Putamen (tissue), 1 donor: ENCODE measurements around the gene PDZD7.

Experiments used
- DNase-seq: peaks from one replicate; pipeline ENCODE4 v3.0.0-alpha.2; 2016; ENCODE audit warnings: low spot score

Gene PDZD7

GRCh38 chr10:101061624-101062231 is 30.8 kb upstream of the PDZD7 start, which contains the start of gene KAZALD1:
KAZALD1 (plus strand) TSS chr10:101061989; CDS start chr10:101062593, 604 bp downstream.
- no peak for DNase-seq

GRCh38 chr10:101060951-101061623 is 30.2 kb upstream of the PDZD7 start:
- DNase-seq: peak; percentile 86

GRCh38 chr10:101060036-101060950 is 29.4 kb upstream of the PDZD7 start:
- DNase-seq: peak; percentile 87

GRCh38 chr10:101056365-101057151 is 25.6 kb upstream of the PDZD7 start:
- no peak for DNase-seq

DNA sequence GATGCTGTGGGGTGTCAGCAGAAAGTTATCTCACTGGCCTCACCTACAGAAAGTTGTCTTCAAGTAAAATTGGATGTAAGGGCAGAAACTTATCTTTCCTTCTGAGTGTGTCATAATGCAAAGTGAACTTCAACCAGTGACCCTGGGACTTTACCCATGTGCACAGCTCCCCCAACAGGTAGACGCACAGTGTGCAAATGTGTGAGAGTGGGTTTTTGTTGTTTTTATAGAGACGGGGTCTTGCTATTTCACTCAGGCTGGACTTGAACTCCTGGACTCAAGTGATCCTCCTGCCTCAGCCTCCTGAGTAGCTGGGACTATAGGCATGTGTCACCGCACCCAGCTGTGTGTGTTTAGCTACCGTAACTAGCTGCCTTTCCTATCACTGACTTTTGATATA is 24.5 kb upstream of the PDZD7 start:
- DNase-seq: no peak

DNA sequence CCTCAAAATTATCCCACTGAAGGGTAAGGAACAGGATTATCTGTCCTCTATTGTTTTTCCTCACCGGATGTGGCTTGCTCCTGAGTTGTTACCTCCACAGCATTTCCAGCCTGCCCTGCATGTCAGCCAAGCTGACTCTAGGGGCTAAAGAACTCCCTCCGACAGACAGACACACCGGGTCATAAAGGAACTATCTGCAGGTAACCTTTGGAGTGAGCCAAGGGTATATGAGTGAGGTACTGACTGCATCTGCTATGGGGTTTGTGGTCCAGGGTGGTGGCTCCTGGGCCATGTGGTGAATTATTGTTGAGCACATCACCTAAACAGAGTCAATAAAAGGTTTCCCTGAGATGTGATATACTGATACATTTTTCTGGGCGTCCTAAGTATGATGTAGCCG is 23.9 kb upstream of the PDZD7 start:
- DNase-seq: no peak

DNA sequence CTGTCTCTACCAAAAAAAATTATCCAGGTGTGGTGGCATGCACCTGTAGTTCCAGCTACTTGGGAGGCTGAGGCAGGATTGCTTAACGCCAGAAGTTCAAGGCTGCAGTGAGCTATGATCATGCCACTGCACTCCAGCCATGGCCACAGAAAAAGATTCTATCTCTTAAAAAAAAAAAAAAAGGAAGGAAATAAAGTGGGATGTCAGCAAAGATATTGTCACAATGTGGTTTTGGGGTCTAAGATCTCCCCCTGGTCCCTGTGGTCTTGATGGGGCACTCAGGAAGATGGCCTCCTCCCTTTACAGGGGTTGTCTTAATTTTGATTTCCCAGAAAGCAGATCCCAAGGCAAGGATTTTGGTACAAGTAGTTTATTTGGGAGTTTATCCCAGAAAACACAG is 23.4 kb upstream of the PDZD7 start:
- DNase-seq: no peak

DNA sequence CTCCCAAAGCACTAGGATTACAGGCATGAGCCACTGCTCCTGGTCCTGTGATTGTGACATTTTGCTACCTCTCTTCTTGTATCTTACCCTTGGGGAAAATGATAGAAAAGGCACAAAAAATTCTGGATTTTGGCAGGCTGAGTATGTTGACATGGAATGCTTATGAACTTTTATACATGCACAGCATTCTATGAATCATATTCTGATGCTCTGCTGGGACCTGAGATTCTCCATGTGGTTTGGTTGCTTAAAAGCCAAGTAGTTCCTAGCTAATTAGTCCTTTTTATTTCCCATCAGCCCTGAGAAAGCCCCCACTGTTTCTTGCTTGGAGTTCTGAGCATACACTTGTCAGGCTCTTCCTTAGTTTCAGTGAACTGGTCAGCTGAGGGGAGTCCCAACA is 22.6 kb upstream of the PDZD7 start:
- DNase-seq: no peak

- no peak for DNase-seq
Measured at GRCh38 chr10:101052285-101052684, 21.4 kb upstream of the PDZD7 start.

- DNase-seq: no peak
Measured at GRCh38 chr10:101050208-101051069, 19.5 kb upstream of the PDZD7 start.

DNA sequence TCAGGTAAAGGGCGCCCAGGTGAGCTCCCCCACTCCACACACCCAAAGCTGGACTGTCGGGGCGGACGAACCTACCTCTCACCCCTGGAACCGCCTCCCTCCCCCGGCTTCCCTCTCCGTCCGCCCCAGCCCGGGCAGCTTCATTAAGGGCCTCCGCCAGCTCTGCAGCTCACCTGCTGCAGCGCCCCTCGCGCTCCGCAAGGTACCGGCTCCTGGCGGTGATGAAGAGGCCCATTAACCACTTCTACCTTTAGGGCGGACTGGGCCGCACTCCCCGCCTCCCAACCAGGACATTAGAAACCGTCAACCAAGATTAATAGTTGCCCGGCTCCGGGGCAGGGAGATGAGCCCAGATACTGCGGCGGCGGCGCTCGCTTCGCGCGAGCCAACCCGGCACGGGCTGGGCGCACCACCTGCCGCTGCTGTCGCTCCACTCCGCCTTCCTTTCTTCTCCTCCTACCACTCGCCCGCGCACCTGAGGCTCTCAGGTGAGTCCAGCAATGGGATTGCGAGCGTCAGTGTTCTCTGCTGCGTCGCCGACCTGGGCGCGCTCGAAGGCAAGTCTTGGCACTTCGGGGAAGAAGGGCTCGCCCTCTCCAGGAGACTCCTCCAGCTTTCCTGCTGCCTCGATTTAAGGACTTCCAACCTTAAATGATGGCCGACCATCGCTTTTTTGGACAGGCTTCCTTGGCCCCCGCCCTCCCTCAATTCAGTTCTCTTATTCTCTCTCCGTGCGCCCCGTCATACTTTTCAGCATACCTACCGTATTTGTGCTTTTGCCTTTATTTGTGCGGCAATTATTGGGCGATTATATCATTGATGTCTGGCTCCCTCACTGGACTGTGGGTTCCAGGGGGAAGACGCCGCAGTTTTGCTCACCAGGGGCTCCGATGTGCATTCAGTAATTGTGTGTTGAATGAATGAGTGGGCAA is 17.3 kb upstream of the PDZD7 start:
- DNase-seq: no peak

DNA sequence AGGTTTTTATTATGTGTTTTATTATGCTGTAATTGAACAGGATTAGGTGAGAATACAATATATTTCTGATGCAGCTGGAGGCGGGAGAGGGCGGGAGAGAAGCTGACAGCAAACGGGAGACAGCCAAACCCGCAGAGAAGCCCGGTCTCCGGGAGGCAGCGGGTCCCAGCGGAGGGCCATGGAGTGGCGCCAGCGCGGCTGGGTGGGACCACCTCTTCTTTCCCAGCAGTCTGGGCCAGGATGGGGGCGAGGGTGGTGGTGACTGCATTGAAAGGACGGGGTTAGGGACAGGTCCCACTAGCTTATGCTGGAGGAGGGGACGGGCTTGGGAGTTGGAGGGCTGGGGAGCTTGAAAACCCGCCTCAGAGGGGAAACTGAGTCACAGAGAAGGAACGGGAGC is 16.3 kb upstream of the PDZD7 start:
- DNase-seq: no peak

- no peak for DNase-seq
Measured at GRCh38 chr10:101046332-101047238, 15.7 kb upstream of the PDZD7 start.

- no peak for DNase-seq
Measured at GRCh38 chr10:101044117-101044516, 13.2 kb upstream of the PDZD7 start.

- no peak for DNase-seq
Measured at GRCh38 chr10:101043363-101043707, 12.4 kb upstream of the PDZD7 start.

GRCh38 chr10:101042667-101043362 is 11.9 kb upstream of the PDZD7 start:
- peak; percentile 84 for DNase-seq

- DNase-seq: no peak
Measured at GRCh38 chr10:101042118-101042517, 11.2 kb upstream of the PDZD7 start.

DNA sequence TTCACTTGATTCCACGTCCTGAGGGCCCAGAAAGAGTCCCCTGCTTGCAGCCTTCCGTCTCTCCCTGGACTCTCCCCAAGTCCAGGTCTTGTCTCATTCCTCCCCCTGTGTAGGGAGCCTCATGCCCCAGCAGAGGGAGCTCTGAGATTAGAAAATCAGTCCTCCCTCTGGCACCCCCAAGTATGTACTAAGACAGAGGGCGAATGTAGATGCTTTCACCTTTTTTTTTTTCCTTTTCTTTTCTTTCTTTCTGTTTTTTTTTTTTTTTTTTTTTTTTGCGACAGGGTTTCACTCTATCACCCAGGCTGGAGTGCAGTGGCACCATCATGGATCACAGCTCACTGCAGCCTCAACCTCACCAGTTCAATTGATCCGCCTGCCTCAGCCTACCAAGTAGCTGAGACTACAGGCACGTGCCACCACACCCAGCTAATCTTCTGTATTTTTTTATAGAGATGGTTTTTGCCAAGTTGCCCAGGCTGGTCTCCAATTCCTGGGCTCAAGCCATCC is 10.4 kb upstream of the PDZD7 start:
- DNase-seq: peak; percentile 87
